Astrocyte of the spinal cord (primary cell): Measurements from ENCODE around the gene FSHR.

Experiments used
- DNase-seq: peaks from one replicate; pipeline ENCODE4 v3.0.0; 2011; ENCODE audit warnings: low read depth, low spot score
- H3K4me3 ChIP-seq: 2 replicates; pipeline ENCODE4 v1.5.1; 2011; ENCODE audit warnings: low read depth, mild to moderate bottlenecking, low read length, moderate library complexity
- CTCF ChIP-seq: IDR thresholded peaks from 2 replicates; pipeline ENCODE4 v1.5.1; 2012; ENCODE audit warnings: low read depth, mild to moderate bottlenecking, low read length, inconsistent platforms
- in situ Hi-C: cut with HindIII; loops from 2 replicates; pipeline ENCODE4 v1.10.0; 2017; ENCODE audit warnings: low sequenced_read_pairs

FSHR gene

DNA sequence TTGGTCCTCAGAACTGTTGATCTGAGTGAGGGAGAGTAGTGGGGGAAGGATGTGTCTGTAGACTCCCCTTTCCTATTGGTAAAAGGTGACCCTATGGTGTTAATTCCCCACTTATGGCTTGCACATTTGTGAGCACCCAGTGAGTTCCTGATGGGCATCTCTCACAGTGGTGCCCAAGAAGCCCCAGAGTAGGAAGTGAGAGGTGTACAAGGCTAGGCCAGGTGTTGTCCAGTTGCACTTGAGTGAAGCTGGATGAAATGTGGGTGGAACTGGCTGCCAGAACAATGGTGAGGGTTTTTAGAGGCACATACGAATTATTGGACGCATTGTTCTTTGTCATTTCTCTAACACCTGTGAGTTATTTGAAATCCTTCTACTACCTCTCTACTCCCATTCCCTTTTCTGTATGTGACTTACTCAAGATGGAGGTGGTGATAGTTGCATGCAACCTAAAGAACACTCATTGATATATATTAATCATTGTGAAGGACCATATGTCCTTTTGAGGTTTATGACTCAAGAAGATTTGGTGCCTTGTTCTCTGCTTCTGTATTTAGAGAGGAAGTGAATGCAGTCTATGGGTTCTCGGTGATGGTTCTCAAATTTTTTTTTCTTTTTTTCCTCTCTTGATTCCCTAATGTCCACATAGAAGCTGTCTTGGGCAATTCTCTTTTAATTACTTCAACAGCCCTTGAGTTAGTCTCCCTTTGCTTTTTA, 162.7 kb downstream of the FSHR start:
- no peak overlapping the region for H3K4me3 ChIP-seq
- in situ Hi-C loops = no loop called here
- DNase-seq = no peak
- TF ChIP-seq CTCF = no peak

- H3K4me3 ChIP-seq = no peak overlapping the region
- TF ChIP-seq CTCF = no peak
- in situ Hi-C loops = no loop called here
- no peak for DNase-seq
Observed at GRCh38 chr2:48984922-48985321, 169.4 kb downstream of the FSHR start.

GRCh38 chr2:48983551-48983950, 170.8 kb downstream of the FSHR start:
- no peak for DNase-seq
- H3K4me3 ChIP-seq = no peak overlapping the region
- in situ Hi-C loops = no loop called here
- no peak for TF ChIP-seq CTCF

DNA sequence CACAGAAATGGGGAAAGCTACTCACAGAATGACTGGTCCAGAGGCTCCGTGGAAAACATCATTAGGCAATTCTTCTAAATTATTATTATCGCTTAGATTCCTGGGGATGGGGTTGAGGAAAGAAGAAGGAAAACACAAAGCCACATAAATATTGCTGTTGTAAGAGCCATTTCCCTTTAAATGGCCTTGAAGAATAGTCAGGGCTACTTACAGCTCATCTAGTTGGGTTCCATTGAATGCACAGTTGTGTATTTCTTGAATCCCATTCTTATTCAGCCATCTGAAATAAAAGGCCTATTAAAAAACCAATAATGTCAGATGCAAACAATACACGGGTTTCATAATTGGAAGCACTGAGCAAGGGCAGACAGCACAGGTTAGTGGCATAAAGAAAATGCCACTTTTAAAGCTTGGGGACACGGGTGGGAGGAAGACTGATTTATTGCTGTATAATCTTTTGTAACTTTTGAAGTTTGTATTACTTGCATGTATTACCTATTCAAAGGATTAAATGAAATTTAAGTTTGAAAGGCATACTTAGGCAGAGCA, 171.4 kb downstream of the FSHR start:
- TF ChIP-seq CTCF = no peak
- no peak for DNase-seq
- in situ Hi-C loops = no loop called here
- no peak overlapping the region for H3K4me3 ChIP-seq

GRCh38 chr2:48980846-48981245, 173.5 kb downstream of the FSHR start:
- no peak for TF ChIP-seq CTCF
- no peak for DNase-seq
- in situ Hi-C loops = no loop called here
- H3K4me3 ChIP-seq = no peak overlapping the region

GRCh38 chr2:48979691-48980090, 174.6 kb downstream of the FSHR start:
- no peak for DNase-seq
- no peak for TF ChIP-seq CTCF
- in situ Hi-C loops = no loop called here
- H3K4me3 ChIP-seq = no peak overlapping the region
